Measurements from ENCODE around the gene UBQLNL. TPM values are rescaled to one million over a fixed set of nuclear protein-coding genes. Genes with fewer than 3 reads are reported as not detected.

The UBQLNL gene
- total and polyA plus RNA-seq, 2 donors from 2014 or later = 0.32 to 0.69 TPM

GRCh38 chr11:5536482-5536881 is 20.0 kb upstream of the UBQLNL start:
- H3K4me3 ChIP-seq (ENCODE audit: low read length in 3 of 3) = no peak overlapping the region
- H3K9me3 ChIP-seq (ENCODE audit: control insufficient read depth in 2 of 3, insufficient read depth in 1 of 3, low read length in 3 of 3) = no peaks in the 10 kb centered on the region
- H3K9ac ChIP-seq (ENCODE audit: low read length in 3 of 3) = no peak overlapping the region
- intact Hi-C loops (cut with DNase I) = no loop called here
- H3K4me1 ChIP-seq (ENCODE audit: control insufficient read depth in 2 of 3, insufficient read depth in 2 of 3, low read depth in 1 of 3, low read length in 3 of 3) = no peaks in the 10 kb centered on the region
- FAIRE-seq = no peak
- H3K27me3 ChIP-seq (ENCODE audit: control insufficient read depth, insufficient read depth, low read length) = no peaks in the 10 kb centered on the region
- no peak for DNase-seq
- H3K36me3 ChIP-seq (ENCODE audit: control insufficient read depth in 2 of 3, insufficient read depth in 3 of 3, low read length in 3 of 3) = no peaks in the 10 kb centered on the region
- no peak overlapping the region for H3K27ac ChIP-seq (ENCODE audit: low read depth in 2 of 2, low read length in 2 of 2)
- no peak for TF ChIP-seq CTCF (IDR thresholded peaks at IDR 0.05; ENCODE audit: borderline replicate concordance, extremely low read depth, insufficient read depth)

- FAIRE-seq (no peak), DNase-seq (no peak)
- Histone ChIP-seq H3K4me1 (ENCODE audit: control insufficient read depth in 2 of 3, insufficient read depth in 2 of 3, low read depth in 1 of 3, low read length in 3 of 3) (no peaks in the 10 kb centered on the region), H3K27me3 (ENCODE audit: control insufficient read depth, insufficient read depth, low read length) (no peaks in the 10 kb centered on the region), H3K27ac (ENCODE audit: low read depth in 2 of 2, low read length in 2 of 2) (no peak overlapping the region), H3K4me3 (ENCODE audit: low read length in 3 of 3) (no peak overlapping the region), H3K9ac (ENCODE audit: low read length in 3 of 3) (no peak overlapping the region), H3K9me3 (ENCODE audit: control insufficient read depth in 2 of 3, insufficient read depth in 1 of 3, low read length in 3 of 3) (no peaks in the 10 kb centered on the region), H3K36me3 (ENCODE audit: control insufficient read depth in 2 of 3, insufficient read depth in 3 of 3, low read length in 3 of 3) (no peaks in the 10 kb centered on the region)
- intact Hi-C loops (cut with DNase I) = no loop called here
- TF ChIP-seq CTCF (IDR thresholded peaks at IDR 0.05; ENCODE audit: borderline replicate concordance, extremely low read depth, insufficient read depth) = no peak
Observed at GRCh38 chr11:5534046-5534445, 17.5 kb upstream of the UBQLNL start.

- H3K9me3 ChIP-seq (ENCODE audit: control insufficient read depth in 2 of 3, insufficient read depth in 1 of 3, low read length in 3 of 3) = no peaks in the 10 kb centered on the region
- TF ChIP-seq CTCF (IDR thresholded peaks at IDR 0.05; ENCODE audit: borderline replicate concordance, extremely low read depth, insufficient read depth) = no peak
- FAIRE-seq (no peak), DNase-seq (no peak)
- no peak overlapping the region for H3K9ac ChIP-seq (ENCODE audit: low read length in 3 of 3)
- no peaks in the 10 kb centered on the region for H3K4me1 ChIP-seq (ENCODE audit: control insufficient read depth in 2 of 3, insufficient read depth in 2 of 3, low read depth in 1 of 3, low read length in 3 of 3)
- H3K27me3 ChIP-seq (ENCODE audit: control insufficient read depth, insufficient read depth, low read length) = no peaks in the 10 kb centered on the region
- intact Hi-C loops (cut with DNase I) = no loop called here
- H3K27ac ChIP-seq (ENCODE audit: low read depth in 2 of 2, low read length in 2 of 2) = no peak overlapping the region
- no peak overlapping the region for H3K4me3 ChIP-seq (ENCODE audit: low read length in 3 of 3)
- no peaks in the 10 kb centered on the region for H3K36me3 ChIP-seq (ENCODE audit: control insufficient read depth in 2 of 3, insufficient read depth in 3 of 3, low read length in 3 of 3)
Observed at GRCh38 chr11:5531053-5531831, 14.7 kb upstream of the UBQLNL start.

Data from kidney (tissue), 14 donors.